Epithelial cell of esophagus (primary cell): ENCODE results near the gene LRRC3C.

Source experiments
- DNase-seq: peaks from one replicate; pipeline ENCODE4 v3.0.0; 2010; ENCODE audit warnings: low read depth
- H3K4me3 ChIP-seq: 2 replicates; pipeline ENCODE4 v1.5.1; 2011; ENCODE audit warnings: mild to moderate bottlenecking, low read length, control low read depth
- TF ChIP-seq, protein P1 (sequence below): IDR thresholded peaks from 2 replicates; pipeline ENCODE4 v1.5.1; 2011; ENCODE audit warnings: low read depth, mild to moderate bottlenecking, low read length, control low read depth, inconsistent platforms; ENCODE audit not compliant: insufficient read depth; ENCODE audit errors: missing control alignments

LRRC3C gene

DNA sequence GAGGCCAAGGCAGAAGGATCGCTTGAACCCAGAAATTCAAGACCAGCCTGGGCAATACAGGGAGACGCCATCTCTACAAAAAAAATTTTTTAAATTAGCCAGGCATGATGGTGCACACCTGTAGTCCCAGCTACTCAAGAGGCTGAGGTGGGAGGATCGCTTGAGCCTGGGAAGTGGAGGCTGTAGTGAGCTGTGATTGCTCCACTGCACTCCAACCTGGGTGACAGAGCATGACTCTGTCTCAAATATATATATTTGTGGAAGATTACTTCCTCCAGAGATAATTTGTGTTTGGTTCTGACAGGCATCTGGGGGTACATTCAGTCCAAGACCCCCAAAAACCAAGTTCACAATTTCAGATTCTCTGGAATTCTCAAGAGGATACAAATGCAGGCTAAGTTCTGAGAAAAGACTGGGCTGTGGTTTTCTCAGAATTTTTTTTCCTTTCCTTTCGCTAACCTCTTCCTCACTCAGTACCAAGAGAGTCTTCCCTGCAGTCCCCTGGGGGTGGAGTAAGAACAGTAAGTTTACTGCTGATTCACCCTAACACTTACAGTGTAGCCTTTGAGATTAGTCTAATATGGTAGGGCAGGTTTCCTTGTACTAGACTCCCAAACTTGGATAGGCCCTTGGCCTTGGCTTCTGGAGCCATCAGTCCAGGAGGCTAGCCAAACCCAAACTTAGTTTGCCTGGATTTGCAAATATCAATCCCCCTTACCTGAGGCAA, 24.2 kb upstream of the LRRC3C start:
- no peak for DNase-seq
- TF ChIP-seq, protein P1, sequence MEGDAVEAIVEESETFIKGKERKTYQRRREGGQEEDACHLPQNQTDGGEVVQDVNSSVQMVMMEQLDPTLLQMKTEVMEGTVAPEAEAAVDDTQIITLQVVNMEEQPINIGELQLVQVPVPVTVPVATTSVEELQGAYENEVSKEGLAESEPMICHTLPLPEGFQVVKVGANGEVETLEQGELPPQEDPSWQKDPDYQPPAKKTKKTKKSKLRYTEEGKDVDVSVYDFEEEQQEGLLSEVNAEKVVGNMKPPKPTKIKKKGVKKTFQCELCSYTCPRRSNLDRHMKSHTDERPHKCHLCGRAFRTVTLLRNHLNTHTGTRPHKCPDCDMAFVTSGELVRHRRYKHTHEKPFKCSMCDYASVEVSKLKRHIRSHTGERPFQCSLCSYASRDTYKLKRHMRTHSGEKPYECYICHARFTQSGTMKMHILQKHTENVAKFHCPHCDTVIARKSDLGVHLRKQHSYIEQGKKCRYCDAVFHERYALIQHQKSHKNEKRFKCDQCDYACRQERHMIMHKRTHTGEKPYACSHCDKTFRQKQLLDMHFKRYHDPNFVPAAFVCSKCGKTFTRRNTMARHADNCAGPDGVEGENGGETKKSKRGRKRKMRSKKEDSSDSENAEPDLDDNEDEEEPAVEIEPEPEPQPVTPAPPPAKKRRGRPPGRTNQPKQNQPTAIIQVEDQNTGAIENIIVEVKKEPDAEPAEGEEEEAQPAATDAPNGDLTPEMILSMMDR, result no peak
- H3K4me3 ChIP-seq, result no peak overlapping the region

DNA sequence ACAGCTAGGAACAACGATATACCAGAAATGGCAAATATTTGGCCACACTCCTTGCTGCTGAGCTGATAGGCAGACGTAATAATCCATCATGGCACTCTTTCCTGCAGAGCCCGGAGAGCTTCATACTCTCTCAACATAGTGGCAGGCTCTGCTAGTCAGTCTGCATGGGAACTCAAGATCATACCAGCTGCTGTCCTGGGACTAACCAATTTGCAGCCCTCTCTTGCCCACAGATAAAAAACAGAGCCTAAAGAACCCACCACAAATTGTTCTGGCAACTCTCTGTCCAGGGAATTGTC, 22.6 kb upstream of the LRRC3C start:
- TF ChIP-seq, protein P1, result no peak
- no peak for DNase-seq
- no peak overlapping the region for H3K4me3 ChIP-seq

DNA sequence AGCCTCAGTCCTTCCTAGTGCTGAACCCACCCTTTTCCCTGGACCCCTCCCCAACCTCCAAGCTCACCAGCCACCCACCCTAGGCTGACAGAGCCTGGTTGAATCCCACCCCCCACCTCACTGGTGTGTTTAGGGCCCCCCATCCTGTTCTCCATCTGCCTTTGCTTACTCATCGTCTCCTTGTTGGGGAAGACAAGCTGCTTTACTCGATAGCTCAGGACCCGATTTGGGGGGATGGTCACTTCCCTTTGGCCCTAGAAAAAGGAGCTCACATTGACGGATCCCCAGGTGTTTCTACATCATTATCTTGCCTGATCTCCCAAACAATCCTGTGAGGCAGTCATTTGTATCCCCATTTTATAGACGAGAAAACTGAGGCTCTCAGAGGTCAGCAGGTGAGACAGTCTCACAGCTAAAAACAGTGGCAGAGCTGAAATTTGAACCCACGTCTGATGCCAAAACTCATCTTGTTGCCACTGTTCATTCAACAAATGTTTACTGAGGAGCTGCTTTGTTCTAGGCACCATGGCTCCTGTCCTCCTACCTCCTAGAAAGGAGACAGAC, 18.7 kb upstream of the LRRC3C start:
- H3K4me3 ChIP-seq, result no peak overlapping the region
- DNase-seq, result no peak
- TF ChIP-seq, protein P1, result no peak

GRCh38 chr17:39913989-39914388, 13.5 kb upstream of the LRRC3C start:
- TF ChIP-seq, protein P1, result no peak
- H3K4me3 ChIP-seq, result no peak overlapping the region

DNA sequence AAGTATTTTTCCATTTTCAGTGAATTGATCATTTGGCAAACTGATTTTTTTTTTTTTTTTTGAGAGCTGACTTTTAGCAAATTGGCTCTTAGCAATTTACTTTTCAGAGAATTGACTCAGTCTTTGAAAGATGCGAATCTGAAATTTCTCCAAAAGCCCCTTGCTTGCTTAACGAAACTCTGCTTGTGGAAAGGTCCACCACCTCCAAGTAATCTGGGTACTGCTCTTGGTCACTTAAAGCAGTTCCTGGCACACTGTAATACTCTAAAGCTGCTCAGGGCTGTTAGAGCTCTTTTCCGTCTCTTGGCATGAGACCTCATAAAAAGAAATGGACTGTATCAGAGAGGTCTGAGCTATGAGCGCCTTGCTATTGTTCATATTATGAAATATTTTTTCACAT, 12.0 kb upstream of the LRRC3C start:
- H3K4me3 ChIP-seq, result no peak overlapping the region
- DNase-seq, result no peak
- TF ChIP-seq, protein P1, result no peak

More at GRCh38 chr17:39913989-39914388, 13.5 kb upstream of the LRRC3C start:
- no peak for DNase-seq

DNA sequence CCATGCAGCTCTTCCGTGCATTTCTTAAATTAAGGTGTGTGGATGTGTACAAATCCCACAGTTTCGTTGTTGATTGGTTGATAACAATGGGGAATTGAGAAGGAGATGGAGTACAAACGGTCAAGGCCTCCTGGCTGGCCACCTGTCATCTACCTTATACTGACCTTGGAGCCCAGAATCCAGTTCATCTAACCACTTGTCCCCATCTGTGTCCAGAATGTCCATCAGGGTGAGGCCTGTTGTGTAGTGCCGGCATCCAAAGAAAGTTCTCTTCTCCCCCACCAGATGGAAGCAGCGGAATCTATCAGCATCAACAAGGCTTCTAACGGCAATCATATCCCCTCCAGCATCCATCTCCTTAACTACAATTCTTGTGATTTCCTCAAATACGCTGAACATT, 10.6 kb upstream of the LRRC3C start:
- no peak for DNase-seq
- TF ChIP-seq, protein P1, result no peak
- H3K4me3 ChIP-seq, result no peak overlapping the region

- no peak overlapping the region for H3K4me3 ChIP-seq
- DNase-seq, result no peak
- TF ChIP-seq, protein P1, result no peak
These were observed 8.3 kb upstream of the LRRC3C start for GRCh38 chr17:39919087-39919683.
